ENCODE data around the gene SPEM2.

SPEM2 gene

GRCh38 chr17:7423679-7424078 lies 1.7 kb upstream of the SPEM2 start:
- DNase-seq = no peak

GRCh38 chr17:7425756-7426155 lies 340 bp downstream of the SPEM2 start:
- DNase-seq = no peak

- no peak for DNase-seq
These were observed 917 bp downstream of the SPEM2 start for GRCh38 chr17:7426203-7426863.

GRCh38 chr17:7426896-7427489 lies 1.6 kb downstream of the SPEM2 start:
- DNase-seq = no peak

- DNase-seq = no peak
These were observed 2.1 kb downstream of the SPEM2 start for GRCh38 chr17:7427549-7427948.

- no peak for DNase-seq
These were observed 3.1 kb downstream of the SPEM2 start, which contains the start of gene SPEM3 for GRCh38 chr17:7428557-7428956. SPEM3 (plus strand) TSS chr17:7428857; CDS start chr17:7428903, 46 bp downstream.

- DNase-seq = no peak
These were observed 4.3 kb downstream of the SPEM2 start for GRCh38 chr17:7429722-7430121.

GRCh38 chr17:7431231-7431630 lies 5.8 kb downstream of the SPEM2 start:
- no peak for DNase-seq

GRCh38 chr17:7432296-7432695 lies 6.9 kb downstream of the SPEM2 start:
- no peak for DNase-seq

GRCh38 chr17:7435676-7436555 lies 10.5 kb downstream of the SPEM2 start:
- no peak for DNase-seq

GRCh38 chr17:7436556-7437368 lies 11.3 kb downstream of the SPEM2 start:
- no peak for DNase-seq

- no peak for DNase-seq
These were observed 12.0 kb downstream of the SPEM2 start for GRCh38 chr17:7437369-7437863.

GRCh38 chr17:7437950-7438614 lies 12.7 kb downstream of the SPEM2 start:
- no peak for DNase-seq

- DNase-seq = no peak
These were observed 13.4 kb downstream of the SPEM2 start for GRCh38 chr17:7438656-7439460.

GRCh38 chr17:7439462-7440112 lies 14.2 kb downstream of the SPEM2 start, which contains the start of gene FGF11:
FGF11 (plus strand) TSS chr17:7439512; CDS start chr17:7439621, 109 bp downstream.
- no peak for DNase-seq

- DNase-seq = no peak
These were observed 14.9 kb downstream of the SPEM2 start for GRCh38 chr17:7440113-7440833.

GRCh38 chr17:7440834-7441195 lies 15.4 kb downstream of the SPEM2 start:
- no peak for DNase-seq

- DNase-seq = no peak
These were observed 15.8 kb downstream of the SPEM2 start for GRCh38 chr17:7441266-7441665.

- no peak for DNase-seq
These were observed 16.7 kb downstream of the SPEM2 start for GRCh38 chr17:7442142-7442541.

Measured in NCI-H187 treated with DMSO at 0.1 percent for 48 hours (cell line).